Measurements from ENCODE around the gene NCOR2. TPM values are rescaled to one million over a fixed set of nuclear protein-coding genes. Genes with fewer than 3 reads are reported as not detected.

NCOR2 gene
- 44.8 and 50.3 TPM in 2 replicates for total RNA-seq

DNA sequence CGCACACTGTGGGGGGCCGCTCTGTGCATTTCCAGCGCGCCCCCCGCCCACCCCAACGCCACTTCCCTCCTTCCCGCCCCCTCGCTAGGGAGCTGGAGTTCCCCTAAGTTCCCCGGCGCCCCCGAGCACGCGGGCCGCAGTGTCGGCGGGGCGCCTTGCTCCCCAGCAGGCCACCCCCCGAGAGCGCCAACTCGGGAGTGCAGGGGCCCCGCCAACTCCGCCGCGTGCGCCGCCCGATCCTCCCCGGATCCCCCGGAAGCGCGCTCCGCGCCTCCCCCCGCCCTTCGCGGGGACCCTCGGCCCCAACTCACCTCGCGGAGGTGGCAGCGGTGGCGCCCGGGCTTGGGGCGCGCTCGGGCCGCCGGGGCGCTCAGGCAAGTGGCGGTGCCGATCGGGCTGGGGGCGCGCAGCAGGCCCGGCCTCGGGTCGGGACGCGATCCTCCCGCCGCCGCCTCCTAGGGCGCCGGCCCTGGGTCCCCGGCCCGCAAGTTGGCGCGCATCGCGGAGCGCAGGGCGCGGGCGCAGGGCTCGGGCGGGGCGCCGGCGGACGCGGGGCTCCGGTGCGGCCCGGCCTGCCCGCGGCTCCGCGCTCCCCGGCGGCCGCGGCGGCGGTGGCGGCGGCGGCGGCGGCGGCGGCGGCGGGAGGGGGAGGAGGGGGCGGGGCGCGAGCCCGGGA, at the start of gene NCOR2:
TSS of gene NCOR2 (minus strand) at position 616 of the 676 bp plus-strand sequence. CDS start 72,361 bp downstream, outside the sequence.

